HG03521 (cell line): ENCODE measurements around the gene KMT2B.
"Not testable (repeated sequence)": the region's sequence is repeated elsewhere in the genome, so short reads cannot be mapped to it uniquely, and the experiment has no call there.

ENCODE experiments used
- ATAC-seq: cut with Tn5 transposase; IDR thresholded peaks from one replicate; pipeline ENCODE4 v1.9.1; 2021; ENCODE audit warnings: mild to moderate bottlenecking, moderate library complexity; ENCODE audit not compliant: unreplicated experiment

KMT2B gene

GRCh38 chr19:35717665-35718344, at the start of gene KMT2B:
Gene KMT2B (plus strand): TSS chr19:35718003. CDS start chr19:35718019, 16 bp downstream.
- ATAC-seq = peak; percentile 47

GRCh38 chr19:35669566-35669965, 48.2 kb upstream of the KMT2B start:
- no peak for ATAC-seq

- ATAC-seq = no peak
These were observed 47.8 kb upstream of the KMT2B start for GRCh38 chr19:35669974-35670373.

GRCh38 chr19:35670686-35671085, 47.1 kb upstream of the KMT2B start:
- ATAC-seq = no peak

- no peak for ATAC-seq
These were observed 46.0 kb upstream of the KMT2B start for GRCh38 chr19:35671818-35672217.

GRCh38 chr19:35673121-35673804, 44.5 kb upstream of the KMT2B start:
- no peak for ATAC-seq

- ATAC-seq = no peak
These were observed 42.1 kb upstream of the KMT2B start for GRCh38 chr19:35675589-35676140.

GRCh38 chr19:35689836-35690235, 28.0 kb upstream of the KMT2B start:
- ATAC-seq = no peak

- ATAC-seq = not testable (repeated sequence)
These were observed 26.7 kb upstream of the KMT2B start for GRCh38 chr19:35691106-35691505.

- ATAC-seq = no peak
These were observed 25.8 kb upstream of the KMT2B start for GRCh38 chr19:35692010-35692409.

- no peak for ATAC-seq
These were observed 24.4 kb upstream of the KMT2B start for GRCh38 chr19:35693422-35693821.

- peak; percentile 74 for ATAC-seq
These were observed 23.8 kb upstream of the KMT2B start for GRCh38 chr19:35693835-35694599.

GRCh38 chr19:35695895-35696422, 21.8 kb upstream of the KMT2B start:
- no peak for ATAC-seq

- ATAC-seq = no peak
These were observed 21.0 kb upstream of the KMT2B start for GRCh38 chr19:35696835-35697234.

- ATAC-seq = peak; percentile 97
These were observed 15.4 kb upstream of the KMT2B start for GRCh38 chr19:35702223-35703012.

- ATAC-seq = no peak
These were observed 14.5 kb upstream of the KMT2B start for GRCh38 chr19:35703343-35703742.

- ATAC-seq = no peak
These were observed 13.6 kb upstream of the KMT2B start, which contains the start of gene ZBTB32 for GRCh38 chr19:35704218-35704617. Gene ZBTB32 (plus strand): TSS chr19:35704558. CDS start chr19:35714627, 10,069 bp downstream.

- ATAC-seq = no peak
These were observed 9.4 kb upstream of the KMT2B start for GRCh38 chr19:35708391-35708790.

- ATAC-seq = no peak
These were observed 6.7 kb upstream of the KMT2B start for GRCh38 chr19:35710784-35711723.
